ENCODE measurements around the gene PTPRN2. TPM values are rescaled to one million over a fixed set of nuclear protein-coding genes. Genes with fewer than 3 reads are reported as not detected.

The PTPRN2 gene
- total RNA-seq, 1 experiment from 2014 or later: 2.1 TPM

DNA sequence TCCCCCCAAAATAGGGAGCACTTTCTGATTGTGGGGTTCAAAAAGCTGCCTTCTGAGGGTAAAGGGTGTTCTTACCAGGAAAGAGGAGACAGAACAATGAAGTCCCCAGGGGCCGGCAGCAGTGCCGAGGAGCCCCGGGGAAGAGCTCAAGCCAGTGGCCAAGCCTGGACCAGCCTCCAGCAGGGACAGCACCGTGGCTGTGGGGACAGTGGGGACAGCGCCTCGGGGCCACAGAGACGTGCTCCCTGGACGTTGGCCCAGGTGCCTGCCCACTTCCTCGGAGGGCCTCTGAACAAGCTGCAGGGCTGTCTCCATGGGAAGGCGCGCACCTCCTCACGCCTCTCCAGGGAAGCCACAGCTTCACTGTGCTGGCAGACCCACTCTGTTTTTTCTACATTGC is 312.6 kb downstream of the PTPRN2 start (continued):
- TF ChIP-seq, protein P1, sequence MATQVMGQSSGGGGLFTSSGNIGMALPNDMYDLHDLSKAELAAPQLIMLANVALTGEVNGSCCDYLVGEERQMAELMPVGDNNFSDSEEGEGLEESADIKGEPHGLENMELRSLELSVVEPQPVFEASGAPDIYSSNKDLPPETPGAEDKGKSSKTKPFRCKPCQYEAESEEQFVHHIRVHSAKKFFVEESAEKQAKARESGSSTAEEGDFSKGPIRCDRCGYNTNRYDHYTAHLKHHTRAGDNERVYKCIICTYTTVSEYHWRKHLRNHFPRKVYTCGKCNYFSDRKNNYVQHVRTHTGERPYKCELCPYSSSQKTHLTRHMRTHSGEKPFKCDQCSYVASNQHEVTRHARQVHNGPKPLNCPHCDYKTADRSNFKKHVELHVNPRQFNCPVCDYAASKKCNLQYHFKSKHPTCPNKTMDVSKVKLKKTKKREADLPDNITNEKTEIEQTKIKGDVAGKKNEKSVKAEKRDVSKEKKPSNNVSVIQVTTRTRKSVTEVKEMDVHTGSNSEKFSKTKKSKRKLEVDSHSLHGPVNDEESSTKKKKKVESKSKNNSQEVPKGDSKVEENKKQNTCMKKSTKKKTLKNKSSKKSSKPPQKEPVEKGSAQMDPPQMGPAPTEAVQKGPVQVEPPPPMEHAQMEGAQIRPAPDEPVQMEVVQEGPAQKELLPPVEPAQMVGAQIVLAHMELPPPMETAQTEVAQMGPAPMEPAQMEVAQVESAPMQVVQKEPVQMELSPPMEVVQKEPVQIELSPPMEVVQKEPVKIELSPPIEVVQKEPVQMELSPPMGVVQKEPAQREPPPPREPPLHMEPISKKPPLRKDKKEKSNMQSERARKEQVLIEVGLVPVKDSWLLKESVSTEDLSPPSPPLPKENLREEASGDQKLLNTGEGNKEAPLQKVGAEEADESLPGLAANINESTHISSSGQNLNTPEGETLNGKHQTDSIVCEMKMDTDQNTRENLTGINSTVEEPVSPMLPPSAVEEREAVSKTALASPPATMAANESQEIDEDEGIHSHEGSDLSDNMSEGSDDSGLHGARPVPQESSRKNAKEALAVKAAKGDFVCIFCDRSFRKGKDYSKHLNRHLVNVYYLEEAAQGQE (IDR thresholded peaks at IDR 0.05; ENCODE audit: low read depth): no peak
- no peak for TF ChIP-seq EZH2 (IDR thresholded peaks at IDR 0.05)

DNA sequence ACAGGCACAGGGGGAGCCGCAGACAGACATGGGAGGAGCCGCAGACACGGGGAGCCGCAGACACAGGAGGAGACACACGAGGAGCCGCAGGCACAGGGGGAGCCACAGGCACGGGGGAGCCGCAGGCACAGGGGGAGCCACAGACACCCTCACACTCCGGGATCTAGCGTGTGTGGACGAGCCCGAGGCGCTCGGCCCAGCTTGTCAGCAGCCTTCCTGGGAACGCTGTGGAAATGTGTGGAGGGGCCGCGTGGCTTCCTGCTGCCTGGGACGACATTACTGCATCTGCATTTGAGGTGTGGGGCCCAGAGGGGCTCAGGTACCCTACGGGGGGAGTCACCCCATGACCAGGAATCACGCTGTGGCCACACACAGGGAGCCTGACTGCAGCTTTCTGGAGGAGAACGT is 313.2 kb downstream of the PTPRN2 start:
- DNase-seq (ENCODE audit: low read depth, low spot score) (no peak), ATAC-seq (no peak)
- Histone ChIP-seq H3K4me1 (ENCODE audit: control insufficient read depth in 1 of 2, insufficient read depth in 2 of 2, low read length in 2 of 2) (no peaks in the 10 kb centered on the region), H3K4me2 (ENCODE audit: low read length) (no peak overlapping the region), H3K27ac (ENCODE audit: low read depth, low read length) (no peak overlapping the region), H3K79me2 (ENCODE audit: insufficient read depth, low read length) (no peaks in the 10 kb centered on the region), H3K9me2 (ENCODE audit: insufficient read depth) (no peaks in the 10 kb centered on the region), H3K36me3 (ENCODE audit: control insufficient read depth in 1 of 2, insufficient read depth in 2 of 2, low read length in 2 of 2) (no peaks in the 10 kb centered on the region), H4K20me1 (ENCODE audit: insufficient read depth) (no peaks in the 10 kb centered on the region), H2AFZ (ENCODE audit: low read depth, low read length, poor library complexity, severe bottlenecking) (no peak overlapping the region), H3K27me3 (ENCODE audit: insufficient read depth, low read length) (no peaks in the 10 kb centered on the region), H3K4me3 (replicated peaks in 1 of 2; ENCODE audit: low read depth in 1 of 2, low read length in 2 of 2) (no peak overlapping the region), H3K9ac (ENCODE audit: low read length) (no peak overlapping the region), H3K9me3 (ENCODE audit: control insufficient read depth in 1 of 2, insufficient read depth in 1 of 2, low read depth in 1 of 2, low read length in 2 of 2) (no peaks in the 10 kb centered on the region)
- no TSS peak for BruUV-seq (replicated peaks)
- RAD21 ChIA-PET (ENCODE audit: low non-redundant PET in 1 of 2, low total read pairs in 2 of 2, uncharacterized antibody in 2 of 2, unreplicated experiment in 2 of 2): no interaction called here
- CTCF ChIA-PET: no interaction called here
- intact Hi-C loops (cut with micrococcal nuclease): no loop called here
- no peak for TF ChIP-seq SRF (IDR thresholded peaks at IDR 0.05; ENCODE audit: low read depth)
- TF ChIP-seq FOSL1 (IDR thresholded peaks at IDR 0.05; ENCODE audit: low read depth): no peak
- TF ChIP-seq, protein P2, sequence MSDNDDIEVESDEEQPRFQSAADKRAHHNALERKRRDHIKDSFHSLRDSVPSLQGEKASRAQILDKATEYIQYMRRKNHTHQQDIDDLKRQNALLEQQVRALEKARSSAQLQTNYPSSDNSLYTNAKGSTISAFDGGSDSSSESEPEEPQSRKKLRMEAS (IDR thresholded peaks at IDR 0.05): no peak
- no peak for TF ChIP-seq POLR2A (IDR thresholded peaks at IDR 0.05; ENCODE audit: borderline replicate concordance, extremely low read depth, insufficient read depth, insufficient read length)
- TF ChIP-seq RAD21 (IDR thresholded peaks at IDR 0.05; ENCODE audit: low read depth): no peak
- no peak for TF ChIP-seq TCF7L2 (IDR thresholded peaks at IDR 0.05; ENCODE audit: borderline replicate concordance, extremely low read depth, insufficient read depth, insufficient read length)
- TF ChIP-seq ZFX (IDR thresholded peaks at IDR 0.05): no peak
- no peak for TF ChIP-seq SP1 (IDR thresholded peaks at IDR 0.05; ENCODE audit: low read depth)
- TF ChIP-seq SIN3A (IDR thresholded peaks at IDR 0.05; ENCODE audit: low read depth): no peak
- no peak for TF ChIP-seq JUND (IDR thresholded peaks at IDR 0.05)
- TF ChIP-seq, protein P1 (IDR thresholded peaks at IDR 0.05; ENCODE audit: low read depth): no peak
- TF ChIP-seq, protein P3, sequence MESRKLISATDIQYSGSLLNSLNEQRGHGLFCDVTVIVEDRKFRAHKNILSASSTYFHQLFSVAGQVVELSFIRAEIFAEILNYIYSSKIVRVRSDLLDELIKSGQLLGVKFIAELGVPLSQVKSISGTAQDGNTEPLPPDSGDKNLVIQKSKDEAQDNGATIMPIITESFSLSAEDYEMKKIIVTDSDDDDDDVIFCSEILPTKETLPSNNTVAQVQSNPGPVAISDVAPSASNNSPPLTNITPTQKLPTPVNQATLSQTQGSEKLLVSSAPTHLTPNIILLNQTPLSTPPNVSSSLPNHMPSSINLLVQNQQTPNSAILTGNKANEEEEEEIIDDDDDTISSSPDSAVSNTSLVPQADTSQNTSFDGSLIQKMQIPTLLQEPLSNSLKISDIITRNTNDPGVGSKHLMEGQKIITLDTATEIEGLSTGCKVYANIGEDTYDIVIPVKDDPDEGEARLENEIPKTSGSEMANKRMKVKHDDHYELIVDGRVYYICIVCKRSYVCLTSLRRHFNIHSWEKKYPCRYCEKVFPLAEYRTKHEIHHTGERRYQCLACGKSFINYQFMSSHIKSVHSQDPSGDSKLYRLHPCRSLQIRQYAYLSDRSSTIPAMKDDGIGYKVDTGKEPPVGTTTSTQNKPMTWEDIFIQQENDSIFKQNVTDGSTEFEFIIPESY (IDR thresholded peaks at IDR 0.05; ENCODE audit: extremely low read depth, insufficient replicate concordance, low read length): no peak
- TF ChIP-seq EZH2 (IDR thresholded peaks at IDR 0.05): no peak
- TF ChIP-seq CBX3 (IDR thresholded peaks at IDR 0.05; ENCODE audit: low read depth): no peak
- no peak for TF ChIP-seq POLR2AphosphoS5 (IDR thresholded peaks at IDR 0.05; ENCODE audit: low read depth, low read length)
- TF ChIP-seq ELF1 (IDR thresholded peaks at IDR 0.05; ENCODE audit: borderline replicate concordance, low read depth): no peak
- no peak for TF ChIP-seq EGR1 (IDR thresholded peaks at IDR 0.05; ENCODE audit: low read depth)
- no peak for TF ChIP-seq EZH2phosphoT487 (IDR thresholded peaks at IDR 0.05; ENCODE audit: borderline replicate concordance)
- POLR2A ChIA-PET: no interaction called here
